Neural cell (in vitro differentiated cells): ENCODE measurements around the gene OR7G2. TPM values are rescaled to one million over a fixed set of nuclear protein-coding genes. Genes with fewer than 3 reads are reported as not detected.
"Not testable (repeated sequence)": the region's sequence is repeated elsewhere in the genome, so short reads cannot be mapped to it uniquely, and the experiment has no call there.

Experiments used
- H2AFZ ChIP-seq: fragments of 200-600, 300-800 bp; sonication (generic), shearing (Covaris generic); 2 replicates; pipeline ENCODE4 v1.6.0; 2014; ENCODE audit warnings: low read depth, mild to moderate bottlenecking, antibody characterized with exemption, low read length, moderate library complexity
- H3F3A ChIP-seq: fragments of 200-600 bp; shearing (Covaris generic); 2 replicates; pipeline ENCODE4 v1.6.1; 2016; ENCODE audit warnings: mild to moderate bottlenecking, moderate library complexity, mixed read lengths, antibody characterized with exemption, low read length; ENCODE audit not compliant: insufficient read depth, poor library complexity, severe bottlenecking
- H3K27ac ChIP-seq: fragments of 200-600, 300-800 bp; sonication (generic), shearing (Covaris generic); 2 replicates; pipeline ENCODE4 v1.5.1; 2014; ENCODE audit warnings: mild to moderate bottlenecking, low read length, moderate library complexity
- H3K27me3 ChIP-seq: fragments of 300-800, 200-600 bp; sonication (generic), shearing (Covaris generic); 2 replicates; pipeline ENCODE4 v1.6.0; 2014; ENCODE audit warnings: mild to moderate bottlenecking, low read depth, low read length, moderate library complexity; ENCODE audit not compliant: insufficient read depth
- H3K36me3 ChIP-seq: fragments of 300-800, 200-600 bp; sonication (generic), shearing (Covaris generic); 2 replicates; pipeline ENCODE4 v1.5.1; 2014; ENCODE audit warnings: mild to moderate bottlenecking, antibody characterized with exemption, low read length, moderate library complexity; ENCODE audit not compliant: insufficient read depth
- H3K4me2 ChIP-seq: fragments of 300-800, 200-600 bp; sonication (generic), shearing (Covaris generic); 2 replicates; pipeline ENCODE4 v1.6.0; 2014; ENCODE audit warnings: mild to moderate bottlenecking, low read length
- H3K4me3 ChIP-seq: fragments of 300-800, 200-600 bp; sonication (generic), shearing (Covaris generic); 2 replicates; pipeline ENCODE4 v1.5.1; 2014; ENCODE audit warnings: mild to moderate bottlenecking, low read length, moderate library complexity
- H3K79me2 ChIP-seq: fragments of 200-600 bp; shearing (Covaris generic); replicated peaks from 2 replicates; pipeline ENCODE4 v1.6.0; 2014; ENCODE audit warnings: mild to moderate bottlenecking, low read length, moderate library complexity; ENCODE audit not compliant: insufficient read depth
- H3K9ac ChIP-seq: fragments of 300-800, 200-600 bp; sonication (generic), shearing (Covaris generic); 2 replicates; pipeline ENCODE4 v1.6.1; 2016; ENCODE audit warnings: mild to moderate bottlenecking, low read length, mixed read lengths
- H3K9me2 ChIP-seq: fragments of 200-600 bp; shearing (Covaris generic); 2 replicates; pipeline ENCODE4 v1.6.1; 2016; ENCODE audit warnings: mild to moderate bottlenecking, low read length, mixed read lengths; ENCODE audit not compliant: insufficient read depth
- H3K9me3 ChIP-seq: fragments of 200-600, 300-800 bp; sonication (generic), shearing (Covaris generic); 2 replicates; pipeline ENCODE4 v1.6.1; 2016; ENCODE audit warnings: mild to moderate bottlenecking, mixed run types, low read length, moderate library complexity, mixed read lengths
- H4K20me1 ChIP-seq: fragments of 200-600 bp; shearing (Covaris generic); 2 replicates; pipeline ENCODE4 v1.6.1; 2016; ENCODE audit warnings: mild to moderate bottlenecking, mixed run types; ENCODE audit not compliant: insufficient read depth
- EP300 ChIP-seq: fragments of 450-650 bp; conservative IDR thresholded peaks from 2 replicates; pipeline ENCODE4 v1.6.1; 2014; ENCODE audit warnings: antibody characterized with exemption, mild to moderate bottlenecking, moderate library complexity; ENCODE audit not compliant: poor library complexity, severe bottlenecking
- EZH2 ChIP-seq: fragments of 200-600, 300-800 bp; shearing (Covaris generic), sonication (generic); IDR thresholded peaks from 2 replicates; pipeline ENCODE4 v1.6.1; 2014; ENCODE audit warnings: antibody characterized with exemption, low read length, borderline replicate concordance, mild to moderate bottlenecking; ENCODE audit not compliant: insufficient read depth, poor library complexity, severe bottlenecking
- MXI1 ChIP-seq: fragments of 450-650 bp; conservative IDR thresholded peaks from 2 replicates; pipeline ENCODE4 v1.6.1; 2014; ENCODE audit warnings: antibody characterized with exemption, mild to moderate bottlenecking; ENCODE audit not compliant: poor library complexity, severe bottlenecking
- POLR2AphosphoS5 ChIP-seq: IDR thresholded peaks from 2 replicates; pipeline ENCODE4 v1.6.1; 2012
- RAD21 ChIP-seq: fragments of 450-650 bp; conservative IDR thresholded peaks from 2 replicates; pipeline ENCODE4 v1.6.1; 2014; ENCODE audit warnings: antibody characterized with exemption, mild to moderate bottlenecking, moderate library complexity
- SMC3 ChIP-seq: fragments of 450-650 bp; conservative IDR thresholded peaks from 2 replicates; pipeline ENCODE4 v1.6.1; 2014; ENCODE audit warnings: antibody characterized with exemption, mild to moderate bottlenecking, moderate library complexity; ENCODE audit not compliant: poor library complexity
- TAF1 ChIP-seq: IDR thresholded peaks from 2 replicates; pipeline ENCODE4 v1.6.1; 2012; ENCODE audit warnings: low read depth
- polyA plus RNA-seq: library from polyadenylated mRNA; depleted of rRNA; stranded (reverse); fragments of >200 nt; gene quantifications from 2 replicates; pipeline ENCODE4 v1.2.3, GENCODE V29; 2014
- TF ChIP-seq, protein P1 (sequence below): fragments of 450-650 bp; IDR thresholded peaks from 2 replicates; pipeline ENCODE4 v1.5.1; 2014; ENCODE audit warnings: antibody characterized with exemption, mild to moderate bottlenecking, moderate library complexity; ENCODE audit not compliant: poor library complexity, severe bottlenecking
- TF ChIP-seq, protein P2 (sequence below): IDR thresholded peaks from 2 replicates; pipeline ENCODE4 v1.6.1; 2012; ENCODE audit warnings: borderline replicate concordance

OR7G2 gene
- polyA plus RNA-seq, 1 donor from 2014 or later, result not detected

DNA sequence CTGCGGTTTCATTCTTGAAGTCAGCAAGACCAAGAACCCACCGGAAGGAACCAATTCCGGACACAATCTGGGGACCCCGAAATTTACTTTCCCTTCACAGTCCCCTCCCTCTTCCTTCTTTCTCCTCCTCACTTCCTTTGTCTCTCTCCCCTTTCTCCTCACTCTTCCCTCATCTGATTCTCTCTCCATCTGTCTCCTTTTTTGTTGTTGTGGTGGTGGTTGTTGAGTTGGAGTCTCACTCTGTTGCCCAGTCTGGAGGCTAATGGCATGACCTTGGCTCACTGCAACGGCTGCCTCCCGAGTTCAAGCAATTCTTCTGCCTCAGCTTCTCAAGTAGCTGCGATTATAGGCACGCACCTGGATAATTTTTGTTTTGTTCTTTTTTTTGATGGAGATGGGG, 53.1 kb downstream of the OR7G2 start:
- H3K9ac ChIP-seq, result no peak overlapping the region
- TF ChIP-seq EZH2 (no peak), SMC3 (no peak), EP300 (no peak), POLR2AphosphoS5 (no peak), RAD21 (no peak), TAF1 (no peak), MXI1 (no peak)
- TF ChIP-seq, protein P1, sequence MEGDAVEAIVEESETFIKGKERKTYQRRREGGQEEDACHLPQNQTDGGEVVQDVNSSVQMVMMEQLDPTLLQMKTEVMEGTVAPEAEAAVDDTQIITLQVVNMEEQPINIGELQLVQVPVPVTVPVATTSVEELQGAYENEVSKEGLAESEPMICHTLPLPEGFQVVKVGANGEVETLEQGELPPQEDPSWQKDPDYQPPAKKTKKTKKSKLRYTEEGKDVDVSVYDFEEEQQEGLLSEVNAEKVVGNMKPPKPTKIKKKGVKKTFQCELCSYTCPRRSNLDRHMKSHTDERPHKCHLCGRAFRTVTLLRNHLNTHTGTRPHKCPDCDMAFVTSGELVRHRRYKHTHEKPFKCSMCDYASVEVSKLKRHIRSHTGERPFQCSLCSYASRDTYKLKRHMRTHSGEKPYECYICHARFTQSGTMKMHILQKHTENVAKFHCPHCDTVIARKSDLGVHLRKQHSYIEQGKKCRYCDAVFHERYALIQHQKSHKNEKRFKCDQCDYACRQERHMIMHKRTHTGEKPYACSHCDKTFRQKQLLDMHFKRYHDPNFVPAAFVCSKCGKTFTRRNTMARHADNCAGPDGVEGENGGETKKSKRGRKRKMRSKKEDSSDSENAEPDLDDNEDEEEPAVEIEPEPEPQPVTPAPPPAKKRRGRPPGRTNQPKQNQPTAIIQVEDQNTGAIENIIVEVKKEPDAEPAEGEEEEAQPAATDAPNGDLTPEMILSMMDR, result no peak
- TF ChIP-seq, protein P2, sequence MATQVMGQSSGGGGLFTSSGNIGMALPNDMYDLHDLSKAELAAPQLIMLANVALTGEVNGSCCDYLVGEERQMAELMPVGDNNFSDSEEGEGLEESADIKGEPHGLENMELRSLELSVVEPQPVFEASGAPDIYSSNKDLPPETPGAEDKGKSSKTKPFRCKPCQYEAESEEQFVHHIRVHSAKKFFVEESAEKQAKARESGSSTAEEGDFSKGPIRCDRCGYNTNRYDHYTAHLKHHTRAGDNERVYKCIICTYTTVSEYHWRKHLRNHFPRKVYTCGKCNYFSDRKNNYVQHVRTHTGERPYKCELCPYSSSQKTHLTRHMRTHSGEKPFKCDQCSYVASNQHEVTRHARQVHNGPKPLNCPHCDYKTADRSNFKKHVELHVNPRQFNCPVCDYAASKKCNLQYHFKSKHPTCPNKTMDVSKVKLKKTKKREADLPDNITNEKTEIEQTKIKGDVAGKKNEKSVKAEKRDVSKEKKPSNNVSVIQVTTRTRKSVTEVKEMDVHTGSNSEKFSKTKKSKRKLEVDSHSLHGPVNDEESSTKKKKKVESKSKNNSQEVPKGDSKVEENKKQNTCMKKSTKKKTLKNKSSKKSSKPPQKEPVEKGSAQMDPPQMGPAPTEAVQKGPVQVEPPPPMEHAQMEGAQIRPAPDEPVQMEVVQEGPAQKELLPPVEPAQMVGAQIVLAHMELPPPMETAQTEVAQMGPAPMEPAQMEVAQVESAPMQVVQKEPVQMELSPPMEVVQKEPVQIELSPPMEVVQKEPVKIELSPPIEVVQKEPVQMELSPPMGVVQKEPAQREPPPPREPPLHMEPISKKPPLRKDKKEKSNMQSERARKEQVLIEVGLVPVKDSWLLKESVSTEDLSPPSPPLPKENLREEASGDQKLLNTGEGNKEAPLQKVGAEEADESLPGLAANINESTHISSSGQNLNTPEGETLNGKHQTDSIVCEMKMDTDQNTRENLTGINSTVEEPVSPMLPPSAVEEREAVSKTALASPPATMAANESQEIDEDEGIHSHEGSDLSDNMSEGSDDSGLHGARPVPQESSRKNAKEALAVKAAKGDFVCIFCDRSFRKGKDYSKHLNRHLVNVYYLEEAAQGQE, result no peak
- H3K4me2 ChIP-seq, result no peak overlapping the region
- no peaks in the 10 kb centered on the region for H3K79me2 ChIP-seq
- H3K9me3 ChIP-seq, result no peaks in the 10 kb centered on the region
- H3K27me3 ChIP-seq, result no peaks in the 10 kb centered on the region
- H3F3A ChIP-seq, result no peaks in the 10 kb centered on the region
- no peaks in the 10 kb centered on the region for H3K9me2 ChIP-seq
- H3K4me3 ChIP-seq, result no peak overlapping the region
- no peaks in the 10 kb centered on the region for H4K20me1 ChIP-seq
- H2AFZ ChIP-seq, result no peak overlapping the region
- H3K36me3 ChIP-seq, result no peaks in the 10 kb centered on the region
- H3K27ac ChIP-seq, result no peak overlapping the region

GRCh38 chr19:9053674-9054073, 53.6 kb downstream of the OR7G2 start:
- not testable (repeated sequence) for H2AFZ ChIP-seq, H3K79me2 ChIP-seq, H3K4me2 ChIP-seq, H3K27ac ChIP-seq, H3K36me3 ChIP-seq, H3K27me3 ChIP-seq, H3K9me2 ChIP-seq, H3K4me3 ChIP-seq, H3K9me3 ChIP-seq, H3K9ac ChIP-seq, H4K20me1 ChIP-seq, H3F3A ChIP-seq

DNA sequence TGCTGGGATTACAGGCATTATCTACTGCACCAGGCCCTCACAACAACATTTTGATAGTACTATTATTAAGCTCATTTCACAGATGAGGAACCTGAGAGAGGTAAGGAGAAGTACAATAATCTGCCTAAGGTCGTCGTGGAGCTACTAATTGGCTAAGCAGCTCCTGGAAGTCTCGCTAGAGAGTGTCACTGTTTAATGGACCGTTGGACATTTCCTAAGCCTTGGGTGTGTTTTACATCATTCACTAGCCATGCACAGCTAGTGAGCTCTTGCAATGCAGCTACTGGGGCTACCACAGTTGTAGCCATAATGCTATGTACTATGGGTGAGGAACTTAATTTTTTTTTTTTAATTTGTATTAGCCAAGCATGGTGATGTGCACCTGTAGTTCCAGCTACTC, 54.4 kb downstream of the OR7G2 start:
- no peak overlapping the region for H3K9ac ChIP-seq
- H2AFZ ChIP-seq, result no peak overlapping the region
- H3F3A ChIP-seq, result no peaks in the 10 kb centered on the region
- H3K4me3 ChIP-seq, result no peak overlapping the region
- TF ChIP-seq, protein P1, result no peak
- TF ChIP-seq MXI1 (no peak), RAD21 (no peak), EZH2 (no peak), EP300 (no peak), TAF1 (no peak), POLR2AphosphoS5 (no peak), SMC3 (no peak)
- TF ChIP-seq, protein P2, result no peak
- H3K79me2 ChIP-seq, result no peaks in the 10 kb centered on the region
- H4K20me1 ChIP-seq, result no peaks in the 10 kb centered on the region
- H3K4me2 ChIP-seq, result no peak overlapping the region
- H3K9me2 ChIP-seq, result no peaks in the 10 kb centered on the region
- no peaks in the 10 kb centered on the region for H3K36me3 ChIP-seq
- no peaks in the 10 kb centered on the region for H3K9me3 ChIP-seq
- H3K27me3 ChIP-seq, result no peaks in the 10 kb centered on the region
- no peak overlapping the region for H3K27ac ChIP-seq
